ENCODE data around the gene LCE6A.

LCE6A gene, protein sequence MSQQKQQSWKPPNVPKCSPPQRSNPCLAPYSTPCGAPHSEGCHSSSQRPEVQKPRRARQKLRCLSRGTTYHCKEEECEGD

DNA sequence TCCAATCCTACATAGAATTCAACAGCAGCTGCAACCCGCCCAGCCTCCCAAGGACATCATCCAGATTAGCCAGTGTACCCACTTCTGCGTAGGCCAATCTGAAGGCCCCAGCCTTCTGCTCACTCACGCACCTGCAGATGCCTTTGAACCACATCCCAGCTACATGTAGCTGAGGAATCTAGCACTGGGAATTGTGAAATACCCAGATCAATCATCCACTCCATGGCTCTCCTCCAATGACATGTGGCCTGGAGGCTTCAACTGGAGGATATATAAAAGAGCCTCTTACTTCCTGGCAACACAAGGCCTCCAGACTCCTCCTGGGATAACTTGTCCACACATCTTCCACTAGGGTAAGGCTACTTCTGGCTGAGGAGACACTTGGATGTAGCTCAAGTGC, at the start of gene LCE6A:
Gene LCE6A (plus strand): TSS at position 301 of the 400 bp plus-strand sequence. CDS start 665 bp downstream, outside the sequence.
- TF ChIP-seq, protein P1, sequence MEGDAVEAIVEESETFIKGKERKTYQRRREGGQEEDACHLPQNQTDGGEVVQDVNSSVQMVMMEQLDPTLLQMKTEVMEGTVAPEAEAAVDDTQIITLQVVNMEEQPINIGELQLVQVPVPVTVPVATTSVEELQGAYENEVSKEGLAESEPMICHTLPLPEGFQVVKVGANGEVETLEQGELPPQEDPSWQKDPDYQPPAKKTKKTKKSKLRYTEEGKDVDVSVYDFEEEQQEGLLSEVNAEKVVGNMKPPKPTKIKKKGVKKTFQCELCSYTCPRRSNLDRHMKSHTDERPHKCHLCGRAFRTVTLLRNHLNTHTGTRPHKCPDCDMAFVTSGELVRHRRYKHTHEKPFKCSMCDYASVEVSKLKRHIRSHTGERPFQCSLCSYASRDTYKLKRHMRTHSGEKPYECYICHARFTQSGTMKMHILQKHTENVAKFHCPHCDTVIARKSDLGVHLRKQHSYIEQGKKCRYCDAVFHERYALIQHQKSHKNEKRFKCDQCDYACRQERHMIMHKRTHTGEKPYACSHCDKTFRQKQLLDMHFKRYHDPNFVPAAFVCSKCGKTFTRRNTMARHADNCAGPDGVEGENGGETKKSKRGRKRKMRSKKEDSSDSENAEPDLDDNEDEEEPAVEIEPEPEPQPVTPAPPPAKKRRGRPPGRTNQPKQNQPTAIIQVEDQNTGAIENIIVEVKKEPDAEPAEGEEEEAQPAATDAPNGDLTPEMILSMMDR (IDR thresholded peaks at IDR 0.05; ENCODE audit: low read depth, low read length, missing control alignments): no peak
- H3K4me3 ChIP-seq (replicated peaks; ENCODE audit: low read depth, low read length): no peak within 1 kb of the TSS
- DNase-seq (ENCODE audit: extremely low read depth, low read depth): no peak

DNA sequence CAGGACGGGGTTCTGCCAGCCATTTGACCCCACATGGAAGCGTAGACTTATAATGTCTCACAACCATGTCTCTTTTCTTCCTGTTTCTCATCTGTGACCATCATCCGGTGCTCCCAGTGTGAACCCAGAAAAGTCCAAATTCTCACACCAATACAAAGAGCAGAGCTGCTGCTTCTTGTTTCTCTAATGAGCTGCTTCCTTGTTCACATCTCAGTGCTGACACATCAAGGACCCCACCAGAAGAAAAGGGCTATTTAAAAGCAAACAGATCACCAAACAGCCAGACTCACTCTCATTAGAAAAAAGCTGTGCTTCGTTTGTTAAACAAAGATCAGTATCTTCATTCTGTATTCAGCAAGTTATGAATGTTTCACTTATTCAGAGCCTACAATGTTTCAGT, 47.0 kb upstream of the LCE6A start:
- DNase-seq (ENCODE audit: extremely low read depth, low read depth): no peak
- no peak overlapping the region for H3K4me3 ChIP-seq (replicated peaks; ENCODE audit: low read depth, low read length)
- TF ChIP-seq, protein P1 (IDR thresholded peaks at IDR 0.05; ENCODE audit: low read depth, low read length, missing control alignments): no peak

DNA sequence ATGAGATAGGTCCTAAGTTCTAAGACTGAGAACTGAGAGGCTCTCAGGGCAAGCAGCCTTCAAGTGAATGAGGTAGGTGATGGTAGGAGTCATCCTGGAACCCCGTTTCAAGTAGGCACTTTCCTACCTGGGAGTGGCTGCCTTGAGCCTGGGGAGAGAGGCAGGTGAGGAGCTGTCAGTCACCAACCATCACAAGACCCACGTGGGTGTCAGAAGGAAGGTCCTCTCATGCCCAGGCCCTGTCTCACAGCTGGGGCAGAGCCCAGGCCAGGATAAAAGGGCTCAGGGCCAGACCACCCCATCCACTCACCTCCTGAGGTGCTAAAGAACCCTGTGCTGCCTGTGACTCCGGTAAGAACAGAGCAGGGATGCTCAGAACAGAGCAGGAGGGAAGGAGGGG, 46.2 kb upstream of the LCE6A start, which contains the start of gene LCE1D:
Gene LCE1D (plus strand): TSS at position 301 of the 400 bp plus-strand sequence. CDS start 1,074 bp downstream, outside the sequence.
- DNase-seq (ENCODE audit: extremely low read depth, low read depth): no peak
- TF ChIP-seq, protein P1 (IDR thresholded peaks at IDR 0.05; ENCODE audit: low read depth, low read length, missing control alignments): no peak
- no peak within 1 kb of the TSS for H3K4me3 ChIP-seq (replicated peaks; ENCODE audit: low read depth, low read length)

DNA sequence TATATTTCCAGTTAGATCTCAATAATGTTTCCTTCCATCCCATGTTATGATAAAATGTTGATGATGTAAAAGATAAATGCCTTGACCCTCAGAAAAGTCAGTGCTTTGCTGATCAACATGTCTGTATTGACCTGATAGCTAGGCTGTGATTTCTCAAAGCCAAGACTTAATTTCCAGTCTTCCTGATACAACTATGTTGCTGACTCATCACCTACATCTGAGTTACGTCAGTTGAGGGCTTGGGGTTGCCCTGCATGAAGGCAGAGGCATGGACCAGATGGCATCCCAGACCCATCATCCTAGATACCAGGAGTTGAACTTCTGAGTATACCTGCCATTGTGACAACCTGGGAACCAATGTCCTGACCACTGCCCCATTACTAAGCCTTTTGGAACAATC, 41.3 kb upstream of the LCE6A start:
- no peak overlapping the region for H3K4me3 ChIP-seq (replicated peaks; ENCODE audit: low read depth, low read length)
- DNase-seq (ENCODE audit: extremely low read depth, low read depth): no peak
- TF ChIP-seq, protein P1 (IDR thresholded peaks at IDR 0.05; ENCODE audit: low read depth, low read length, missing control alignments): no peak

DNA sequence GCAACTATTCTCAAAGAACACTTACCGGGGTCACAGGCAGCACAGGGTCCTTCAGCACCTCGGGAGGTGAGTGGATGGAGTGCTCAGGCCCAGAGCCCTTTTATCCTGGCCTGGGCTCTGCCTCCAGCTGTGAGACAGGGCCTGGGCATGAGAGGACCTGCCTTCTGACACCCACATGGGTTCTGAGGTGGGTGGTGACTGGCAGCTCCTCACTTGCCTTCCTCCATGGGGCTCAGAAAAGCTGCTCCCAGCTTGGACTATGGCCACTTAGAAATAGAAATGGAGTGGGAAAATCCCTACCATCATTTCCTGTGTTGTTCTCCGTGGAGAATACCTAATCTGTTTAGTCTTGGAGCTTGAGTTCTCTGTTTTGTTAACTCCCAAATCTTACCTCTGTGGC, 36.1 kb upstream of the LCE6A start, which contains the start of gene LCE1C:
Gene LCE1C (minus strand): TSS at position 76 of the 400 bp plus-strand sequence. CDS start 1,173 bp downstream, outside the sequence.
- DNase-seq (ENCODE audit: extremely low read depth, low read depth): no peak
- no peak within 1 kb of the TSS for H3K4me3 ChIP-seq (replicated peaks; ENCODE audit: low read depth, low read length)
- TF ChIP-seq, protein P1 (IDR thresholded peaks at IDR 0.05; ENCODE audit: low read depth, low read length, missing control alignments): no peak

DNA sequence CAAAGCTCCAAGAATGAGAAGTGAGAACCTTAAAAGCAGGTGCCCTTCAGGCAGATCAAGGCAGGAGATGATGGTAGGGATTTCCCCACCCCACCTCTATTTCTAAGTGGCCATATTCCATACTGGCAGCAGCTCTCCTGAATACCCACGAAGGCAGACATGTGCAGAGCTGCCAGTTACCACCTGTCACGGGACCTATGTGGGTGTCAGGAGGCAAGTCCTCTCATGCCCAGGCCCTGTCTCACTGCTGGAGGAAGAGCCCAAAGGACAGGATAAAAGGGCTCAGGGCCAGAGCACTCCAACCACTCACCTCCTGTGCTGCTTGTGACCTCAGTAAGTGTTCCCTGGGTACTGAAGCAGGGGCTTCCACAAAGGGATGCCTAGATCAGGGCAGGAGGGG, 31.6 kb upstream of the LCE6A start:
- TF ChIP-seq, protein P1 (IDR thresholded peaks at IDR 0.05; ENCODE audit: low read depth, low read length, missing control alignments): no peak

DNA sequence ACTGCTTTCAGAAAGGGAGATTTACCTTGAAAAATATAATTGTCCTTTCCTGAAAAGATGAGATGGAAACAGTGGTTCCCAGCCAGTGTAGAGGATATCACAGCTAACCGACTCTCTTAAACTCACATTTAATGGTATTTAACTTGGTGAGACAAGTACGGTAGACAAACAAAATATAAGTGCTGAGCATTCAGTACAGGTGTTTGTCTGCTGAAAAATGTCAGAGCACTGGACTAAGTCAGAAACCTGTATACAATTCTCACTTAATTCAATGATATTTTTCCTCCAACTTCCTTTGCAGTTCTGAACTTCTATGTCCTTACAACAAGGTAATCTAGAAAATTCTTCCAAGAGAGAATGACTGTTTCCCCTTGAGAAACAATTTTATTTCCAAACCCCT, 31.0 kb upstream of the LCE6A start, which contains the start of gene LCE1B:
Gene LCE1B (plus strand): TSS at position 301 of the 400 bp plus-strand sequence. CDS start 476 bp downstream, outside the sequence.
- no peak for DNase-seq (ENCODE audit: extremely low read depth, low read depth)
- TF ChIP-seq, protein P1 (IDR thresholded peaks at IDR 0.05; ENCODE audit: low read depth, low read length, missing control alignments): no peak
- no peak within 1 kb of the TSS for H3K4me3 ChIP-seq (replicated peaks; ENCODE audit: low read depth, low read length)

More for the DNA sequence above, 31.6 kb upstream of the LCE6A start:
- DNase-seq (ENCODE audit: extremely low read depth, low read depth): no peak
- no peak overlapping the region for H3K4me3 ChIP-seq (replicated peaks; ENCODE audit: low read depth, low read length)

Data from HFF-Myc (cell line).